Suprapubic skin (tissue), 4 donors: ENCODE data around the gene ATF1. TPM values are rescaled to one million over a fixed set of nuclear protein-coding genes. Genes with fewer than 3 reads are reported as not detected.

Experiments used
- DNase-seq, 2 donors: peaks; one replicate each; pipeline ENCODE4 v3.0.0-alpha.2; 2019; ENCODE audit warnings: low spot score in 2 of 2
- H3K27ac ChIP-seq: fragments of 200-600 bp; sonication (generic); one replicate; pipeline ENCODE4 v1.5.1; 2019
- H3K27me3 ChIP-seq: fragments of 200-600 bp; sonication (generic); one replicate; pipeline ENCODE4 v1.5.1; 2019
- H3K36me3 ChIP-seq: fragments of 200-600 bp; sonication (generic); one replicate; pipeline ENCODE4 v1.5.1; 2019
- H3K4me1 ChIP-seq: fragments of 200-600 bp; sonication (generic); one replicate; pipeline ENCODE4 v1.5.1; 2019
- H3K4me3 ChIP-seq: fragments of 200-600 bp; sonication (generic); one replicate; pipeline ENCODE4 v1.5.1; 2019; ENCODE audit warnings: mild to moderate bottlenecking
- H3K9me3 ChIP-seq: fragments of 200-600 bp; sonication (generic); one replicate; pipeline ENCODE4 v1.5.1; 2019
- EP300 ChIP-seq: sonication (generic); formaldehyde crosslinking; IDR thresholded peaks from one replicate; pipeline ENCODE4 v1.6.1; 2017; ENCODE audit warnings: antibody characterized with exemption
- POLR2A ChIP-seq, 2 donors: fragments of 450-650 bp; IDR thresholded peaks; one replicate each; pipeline ENCODE4 v1.6.1; 2017; ENCODE audit warnings: antibody characterized with exemption in 2 of 2, mild to moderate bottlenecking in 2 of 2, moderate library complexity in 2 of 2
- POLR2AphosphoS5 ChIP-seq, 3 donors: sonication (generic); formaldehyde crosslinking; IDR thresholded peaks; one replicate each; pipeline ENCODE4 v1.6.1; 2017; ENCODE audit warnings: antibody characterized with exemption in 3 of 3
- WGBS: methylation state at CpG from one replicate; pipeline ENCODE4 v1.1.5; 2018; 5-methylcytosine and 5-hydroxymethylcytosine counted together
- total RNA-seq, 4 donors: library from RNA; depleted of rRNA; stranded (reverse); fragments of >200 nt; gene quantifications; one replicate each; pipeline ENCODE4 v1.1.0, GENCODE V29; 2016
- TF ChIP-seq, protein P1 (sequence below), 2 donors: fragments of 200-600 bp in 1 of 2; fragments of 450-650 bp in 1 of 2; sonication (generic) in 1 of 2; IDR thresholded peaks; one replicate each; pipeline ENCODE4 v1.5.1; 2016 to 2019; ENCODE audit warnings: antibody characterized with exemption in 2 of 2, mild to moderate bottlenecking in 1 of 2, moderate library complexity in 1 of 2

ATF1 gene
- total RNA-seq, 4 donors from 2014 or later: 14.8 to 32.6 (median 18.8) TPM

DNA sequence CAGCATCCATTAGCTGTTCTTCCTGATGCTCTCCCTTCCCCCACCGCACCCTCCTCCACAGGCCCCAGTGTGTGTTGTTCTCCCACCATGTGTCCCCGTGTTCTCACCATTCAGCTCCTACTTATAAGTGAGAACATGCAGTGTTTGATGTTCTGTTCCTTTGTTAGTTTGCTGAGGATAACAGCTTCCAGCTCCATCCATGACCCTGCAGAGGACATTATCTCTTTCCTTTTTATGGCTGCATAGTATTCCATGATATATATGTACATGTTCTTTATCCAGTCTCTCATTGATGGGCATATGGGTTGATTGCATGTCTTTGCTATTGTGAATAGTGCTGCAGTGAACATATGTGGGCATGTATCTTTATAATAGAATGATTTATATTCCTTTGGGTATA, 9.0 kb downstream of the ATF1 start:
- WGBS: 100% methylated on average over 2 of the region's 2 CpGs
- H3K4me1 ChIP-seq: peaks cover 9% of the 10 kb centered on the region
- DNase-seq: no peak

DNA sequence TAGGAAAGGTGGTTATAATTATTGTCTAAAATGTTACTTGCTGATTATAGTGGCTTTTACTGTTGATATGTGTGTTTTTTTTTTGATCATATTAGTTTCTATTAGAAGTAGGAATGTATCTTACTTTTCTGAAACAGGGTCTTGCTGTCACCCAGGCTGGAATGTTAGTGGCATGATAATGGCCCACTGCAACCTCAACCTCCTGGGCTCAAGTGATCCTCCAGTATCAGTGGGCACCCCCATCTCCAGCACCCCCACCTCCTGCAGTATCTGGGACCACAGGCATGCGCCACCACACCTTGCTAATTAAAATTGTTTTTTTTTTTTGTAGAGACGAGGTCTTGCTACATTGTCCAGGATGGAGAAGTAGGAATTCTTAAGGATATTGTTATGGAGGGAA, 11.3 kb downstream of the ATF1 start:
- H3K27ac ChIP-seq: no peak overlapping the region
- no peaks in the 10 kb centered on the region for H3K9me3 ChIP-seq
- TF ChIP-seq POLR2A (IDR thresholded peaks at IDR 0.05) (no peak), EP300 (no peak), POLR2AphosphoS5 (IDR thresholded peaks at IDR 0.05) (no peak)
- TF ChIP-seq, protein P1, sequence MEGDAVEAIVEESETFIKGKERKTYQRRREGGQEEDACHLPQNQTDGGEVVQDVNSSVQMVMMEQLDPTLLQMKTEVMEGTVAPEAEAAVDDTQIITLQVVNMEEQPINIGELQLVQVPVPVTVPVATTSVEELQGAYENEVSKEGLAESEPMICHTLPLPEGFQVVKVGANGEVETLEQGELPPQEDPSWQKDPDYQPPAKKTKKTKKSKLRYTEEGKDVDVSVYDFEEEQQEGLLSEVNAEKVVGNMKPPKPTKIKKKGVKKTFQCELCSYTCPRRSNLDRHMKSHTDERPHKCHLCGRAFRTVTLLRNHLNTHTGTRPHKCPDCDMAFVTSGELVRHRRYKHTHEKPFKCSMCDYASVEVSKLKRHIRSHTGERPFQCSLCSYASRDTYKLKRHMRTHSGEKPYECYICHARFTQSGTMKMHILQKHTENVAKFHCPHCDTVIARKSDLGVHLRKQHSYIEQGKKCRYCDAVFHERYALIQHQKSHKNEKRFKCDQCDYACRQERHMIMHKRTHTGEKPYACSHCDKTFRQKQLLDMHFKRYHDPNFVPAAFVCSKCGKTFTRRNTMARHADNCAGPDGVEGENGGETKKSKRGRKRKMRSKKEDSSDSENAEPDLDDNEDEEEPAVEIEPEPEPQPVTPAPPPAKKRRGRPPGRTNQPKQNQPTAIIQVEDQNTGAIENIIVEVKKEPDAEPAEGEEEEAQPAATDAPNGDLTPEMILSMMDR (IDR thresholded peaks at IDR 0.05): no peak
- H3K27me3 ChIP-seq: no peaks in the 10 kb centered on the region
- DNase-seq: no peak
- no peaks in the 10 kb centered on the region for H3K4me1 ChIP-seq
- H3K36me3 ChIP-seq: peaks cover 7% of the 10 kb centered on the region
- WGBS: 84% methylated on average over 2 of the region's 2 CpGs
- H3K4me3 ChIP-seq: no peak overlapping the region

More for the DNA sequence above, 9.0 kb downstream of the ATF1 start:
- Histone ChIP-seq H3K36me3 (peaks cover 7% of the 10 kb centered on the region), H3K9me3 (no peaks in the 10 kb centered on the region), H3K4me3 (no peak overlapping the region), H3K27ac (no peak overlapping the region), H3K27me3 (no peaks in the 10 kb centered on the region)
- TF ChIP-seq, protein P1 (IDR thresholded peaks at IDR 0.05): no peak
- TF ChIP-seq EP300 (no peak), POLR2AphosphoS5 (IDR thresholded peaks at IDR 0.05) (no peak), POLR2A (IDR thresholded peaks at IDR 0.05) (no peak)

DNA sequence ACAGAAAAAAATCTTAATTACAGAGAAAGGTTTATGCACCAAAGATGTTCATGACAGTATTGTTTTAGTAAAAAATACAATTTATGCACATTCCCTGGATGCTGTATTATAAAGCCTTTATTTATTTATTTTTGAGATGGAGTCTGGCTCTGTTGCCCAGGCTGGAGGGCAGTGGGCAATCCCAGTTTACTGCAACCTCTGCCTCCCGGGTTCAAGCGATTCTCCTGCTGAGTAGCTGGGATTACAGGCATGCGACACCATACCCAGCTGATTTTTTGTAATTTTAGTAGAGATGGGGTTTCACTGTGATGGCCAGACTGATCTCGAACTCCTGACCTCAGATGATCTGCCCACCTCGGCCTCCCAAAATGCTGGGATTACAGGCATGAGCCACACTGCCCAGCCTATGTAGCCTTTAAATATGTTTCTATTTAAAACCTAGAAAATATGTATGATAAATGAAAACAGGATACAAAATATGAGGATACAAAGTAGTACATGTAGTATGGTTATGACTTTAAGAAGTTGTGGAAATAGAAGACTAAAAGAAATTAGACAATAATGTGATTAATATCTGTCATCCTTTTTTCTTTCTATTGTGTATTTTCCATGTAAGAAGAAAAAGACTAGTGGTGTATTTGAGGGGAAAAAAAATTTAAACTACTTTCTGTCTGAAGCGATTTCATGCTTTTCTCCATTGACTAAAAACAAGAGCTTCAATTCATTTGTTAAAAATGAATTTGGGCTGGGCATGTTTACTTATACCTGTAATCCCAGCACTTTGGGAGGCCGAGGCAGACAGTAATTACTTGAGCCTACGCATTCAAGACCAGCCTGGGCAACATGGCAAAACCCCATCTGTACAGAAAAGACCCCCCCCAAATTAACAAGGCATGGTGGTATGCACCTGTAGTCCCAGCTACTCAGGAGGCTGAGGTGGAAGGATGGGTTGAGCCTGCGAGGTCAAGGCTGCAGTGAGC, 13.1 kb downstream of the ATF1 start:
- DNase-seq: no peak
- Histone ChIP-seq H3K9me3 (no peaks in the 10 kb centered on the region), H3K4me1 (no peaks in the 10 kb centered on the region), H3K4me3 (no peak overlapping the region), H3K36me3 (peaks cover 15% of the 10 kb centered on the region), H3K27ac (no peak overlapping the region), H3K27me3 (no peaks in the 10 kb centered on the region)
- WGBS: 90% methylated on average over 9 of the region's 9 CpGs
- TF ChIP-seq POLR2A (IDR thresholded peaks at IDR 0.05): no peak
- no peak for TF ChIP-seq POLR2AphosphoS5 (IDR thresholded peaks at IDR 0.05)
- TF ChIP-seq, protein P1 (IDR thresholded peaks at IDR 0.05): no peak
- TF ChIP-seq EP300: no peak

DNA sequence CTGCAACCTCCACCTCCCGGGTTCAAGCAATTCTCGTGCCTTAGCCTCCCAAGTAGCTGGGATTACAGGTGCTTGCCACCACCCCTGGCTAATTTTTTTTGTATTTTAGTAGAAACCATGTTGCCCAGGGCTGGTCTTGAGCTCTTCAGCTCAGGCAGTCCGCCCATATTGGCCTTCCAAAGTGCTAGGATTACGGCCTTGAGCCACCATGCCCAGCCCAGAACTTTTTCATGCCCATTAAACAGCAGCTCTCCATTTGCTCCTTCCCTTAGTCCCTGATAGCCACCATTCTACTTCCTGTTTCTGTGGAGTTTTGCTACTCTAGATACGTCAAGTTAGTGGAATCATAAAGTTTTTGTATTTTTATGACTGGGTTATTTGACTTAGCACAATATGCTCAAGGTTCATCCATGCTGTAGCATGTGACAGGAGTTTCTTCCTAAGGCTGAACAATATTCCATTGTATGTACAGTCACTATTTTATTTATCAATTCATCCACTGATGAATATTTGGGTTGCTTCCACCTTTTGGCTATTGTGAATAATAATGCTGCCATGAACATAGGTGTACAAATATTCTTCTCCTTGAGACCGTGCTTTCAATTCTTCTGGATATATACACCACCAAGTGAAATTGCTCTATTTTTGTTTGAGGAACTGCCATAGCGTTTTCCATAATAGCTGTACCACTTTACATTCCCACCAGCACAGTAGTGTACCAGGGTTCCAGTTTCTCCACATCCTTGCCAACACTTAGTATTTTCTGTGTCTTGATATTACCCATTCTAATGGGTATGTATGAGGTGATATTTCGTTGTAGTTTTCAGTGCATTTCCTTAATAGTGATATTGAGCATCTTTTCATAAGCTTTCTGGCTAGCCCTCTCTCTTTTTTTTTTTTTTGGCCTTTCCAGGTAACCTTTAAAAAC, 15.0 kb downstream of the ATF1 start:
- no peak for DNase-seq
- no peak overlapping the region for H3K4me3 ChIP-seq
- H3K27ac ChIP-seq: no peak overlapping the region
- H3K9me3 ChIP-seq: no peaks in the 10 kb centered on the region
- peaks cover 17% of the 10 kb centered on the region for H3K36me3 ChIP-seq
- H3K27me3 ChIP-seq: no peaks in the 10 kb centered on the region
- 89% methylated on average over 8 of the region's 8 CpGs for WGBS
- no peaks in the 10 kb centered on the region for H3K4me1 ChIP-seq
- no peak for TF ChIP-seq POLR2AphosphoS5 (IDR thresholded peaks at IDR 0.05)

DNA sequence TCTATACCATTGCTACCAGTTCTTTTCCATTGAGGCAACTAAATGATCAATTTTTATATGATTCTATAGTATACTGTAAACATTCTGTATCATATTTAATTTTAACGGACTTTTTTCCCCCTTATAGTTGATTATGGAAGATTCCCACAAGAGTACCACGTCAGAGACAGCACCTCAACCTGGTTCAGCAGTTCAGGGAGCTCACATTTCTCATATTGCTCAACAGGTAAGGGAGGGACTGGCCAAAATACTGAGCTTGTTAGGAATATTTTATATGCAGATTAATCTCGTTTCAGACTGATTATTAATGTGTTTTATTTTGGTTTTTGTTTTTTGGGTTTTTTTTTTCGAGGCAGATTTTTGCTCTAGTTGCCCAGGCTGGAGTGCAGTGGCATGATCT, 16.1 kb downstream of the ATF1 start:
- Histone ChIP-seq H3K36me3 (peaks cover 17% of the 10 kb centered on the region), H3K4me1 (no peaks in the 10 kb centered on the region), H3K27ac (no peak overlapping the region), H3K4me3 (no peak overlapping the region), H3K27me3 (no peaks in the 10 kb centered on the region), H3K9me3 (no peaks in the 10 kb centered on the region)
- TF ChIP-seq, protein P1 (IDR thresholded peaks at IDR 0.05): no peak
- no peak for TF ChIP-seq POLR2A (IDR thresholded peaks at IDR 0.05)
- TF ChIP-seq EP300: no peak
- TF ChIP-seq POLR2AphosphoS5 (IDR thresholded peaks at IDR 0.05): no peak
- no peak for DNase-seq
- WGBS: 86% methylated on average over 4 of the region's 4 CpGs
